H9 (cell line): ENCODE measurements around the gene NRG3. TPM values are rescaled to one million over a fixed set of nuclear protein-coding genes. Genes with fewer than 3 reads are reported as not detected.

Experiments
- DNase-seq: peaks from one replicate; pipeline ENCODE4 v3.0.0-alpha.2; 2017
- H2AFZ ChIP-seq: one replicate; pipeline ENCODE4 v1.6.1; 2013; ENCODE audit warnings: mild to moderate bottlenecking, low read length, control low read depth, moderate library complexity
- H2AK5ac ChIP-seq: 2 replicates; pipeline ENCODE4 v1.6.1; 2013; ENCODE audit warnings: low read length, control low read depth, mixed read lengths; ENCODE audit not compliant: insufficient read length
- H2BK120ac ChIP-seq: one replicate; pipeline ENCODE4 v1.6.1; 2013; ENCODE audit warnings: low read depth, mild to moderate bottlenecking, low read length, control low read depth, inconsistent platforms; ENCODE audit not compliant: poor library complexity, severe bottlenecking
- H2BK12ac ChIP-seq: 2 replicates; pipeline ENCODE4 v1.6.1; 2013; ENCODE audit warnings: low read length, control low read depth, mixed read lengths, low read depth; ENCODE audit not compliant: insufficient read length
- H2BK15ac ChIP-seq: 2 replicates; pipeline ENCODE4 v1.6.1; 2013; ENCODE audit warnings: low read depth, low read length, control low read depth
- H2BK20ac ChIP-seq: one replicate; pipeline ENCODE4 v1.6.1; 2013; ENCODE audit warnings: low read depth, mild to moderate bottlenecking, low read length, control low read depth, inconsistent platforms; ENCODE audit not compliant: poor library complexity, severe bottlenecking
- H2BK5ac ChIP-seq: 2 replicates; pipeline ENCODE4 v1.6.1; 2013; ENCODE audit warnings: low read length, control low read depth, mixed read lengths; ENCODE audit not compliant: insufficient read length
- H3K14ac ChIP-seq: 2 replicates; pipeline ENCODE4 v1.6.1; 2013; ENCODE audit warnings: low read length, control low read depth; ENCODE audit not compliant: insufficient read depth
- H3K18ac ChIP-seq: 2 replicates; pipeline ENCODE4 v1.6.1; 2013; ENCODE audit warnings: low read depth, mild to moderate bottlenecking, mixed read lengths, low read length, control low read depth; ENCODE audit not compliant: insufficient read length
- H3K23ac ChIP-seq: 2 replicates; pipeline ENCODE4 v1.6.1; 2013; ENCODE audit warnings: low read length, control low read depth, mixed read lengths, low read depth; ENCODE audit not compliant: insufficient read length
- H3K23me2 ChIP-seq: 2 replicates; pipeline ENCODE4 v1.6.1; 2013; ENCODE audit warnings: low read depth, mild to moderate bottlenecking, mixed read lengths, low read length, control low read depth; ENCODE audit not compliant: insufficient read length, poor library complexity, severe bottlenecking
- H3K27ac ChIP-seq: 2 replicates; pipeline ENCODE4 v1.5.1; 2013; ENCODE audit warnings: low read length, control low read depth, mixed read lengths, low read depth; ENCODE audit not compliant: insufficient read length
- H3K27me3 ChIP-seq: 2 replicates; pipeline ENCODE4 v1.6.1; 2013; ENCODE audit warnings: low read length, control low read depth, inconsistent platforms; ENCODE audit not compliant: insufficient read depth
- H3K4ac ChIP-seq: 2 replicates; pipeline ENCODE4 v1.6.1; 2013; ENCODE audit warnings: low read depth, mild to moderate bottlenecking, control low read depth, inconsistent platforms, low read length, moderate library complexity
- H3K4me1 ChIP-seq: 2 replicates; pipeline ENCODE4 v1.6.1; 2013; ENCODE audit warnings: low read length, control low read depth, inconsistent platforms; ENCODE audit not compliant: insufficient read depth
- H3K4me2 ChIP-seq: 2 replicates; pipeline ENCODE4 v1.6.1; 2013; ENCODE audit warnings: low read length, control low read depth, mixed read lengths; ENCODE audit not compliant: insufficient read length, insufficient read depth
- H3K56ac ChIP-seq: 2 replicates; pipeline ENCODE4 v1.6.1; 2013; ENCODE audit warnings: low read depth, mild to moderate bottlenecking, mixed read lengths, low read length, control low read depth; ENCODE audit not compliant: insufficient read length
- H3K79me1 ChIP-seq: 2 replicates; pipeline ENCODE4 v1.6.1; 2013; ENCODE audit warnings: low read depth, mild to moderate bottlenecking, moderate library complexity, low read length, control low read depth, inconsistent platforms; ENCODE audit not compliant: insufficient read depth, poor library complexity, severe bottlenecking
- H3K79me2 ChIP-seq: 2 replicates; pipeline ENCODE4 v1.6.1; 2013; ENCODE audit warnings: low read length, control low read depth, inconsistent platforms; ENCODE audit not compliant: insufficient read depth
- H3K9ac ChIP-seq: 2 replicates; pipeline ENCODE4 v1.6.1; 2013; ENCODE audit warnings: low read length, control low read depth, mixed read lengths; ENCODE audit not compliant: insufficient read length; ENCODE audit errors: extremely low read depth
- H3K9me3 ChIP-seq: one replicate; pipeline ENCODE4 v1.6.1; 2013; ENCODE audit warnings: low read depth, low read length, inconsistent platforms; ENCODE audit not compliant: control insufficient read depth
- H3T11ph ChIP-seq: one replicate; pipeline ENCODE4 v1.6.1; 2013; ENCODE audit warnings: mild to moderate bottlenecking, low read length, control low read depth, inconsistent platforms
- H4K20me1 ChIP-seq: one replicate; pipeline ENCODE4 v1.6.1; 2013; ENCODE audit not compliant: control insufficient read depth, insufficient read length, insufficient read depth
- H4K5ac ChIP-seq: 2 replicates; pipeline ENCODE4 v1.6.1; 2013; ENCODE audit warnings: low read depth, mild to moderate bottlenecking, mixed read lengths, low read length, control low read depth; ENCODE audit not compliant: insufficient read length
- H4K8ac ChIP-seq: replicated peaks from 2 replicates; pipeline ENCODE4 v1.6.1; 2013; ENCODE audit warnings: low read length, control low read depth, mixed read lengths, low read depth; ENCODE audit not compliant: insufficient read length
- H4K91ac ChIP-seq: 2 replicates; pipeline ENCODE4 v1.6.1; 2013; ENCODE audit warnings: low read depth, mild to moderate bottlenecking, moderate library complexity, mixed read lengths, low read length, control low read depth; ENCODE audit not compliant: insufficient read length
- H3K27ac Mint-ChIP-seq, 3 experiments: 2 replicates in 2 of 3; 3 replicates in 1 of 3; pipeline ENCODE4 v1.8.0; 2020 to 2021; ENCODE audit warnings: mixed read lengths in 3 of 3, mild to moderate bottlenecking in 1 of 3, moderate library complexity in 1 of 3
- H3K27me3 Mint-ChIP-seq: 2 replicates; pipeline ENCODE4 v1.8.0; 2021; ENCODE audit warnings: low read depth, mild to moderate bottlenecking, moderate library complexity, mixed read lengths
- H3K36me3 Mint-ChIP-seq, 3 experiments: 2 replicates in 2 of 3; 3 replicates in 1 of 3; pipeline ENCODE4 v1.8.0; 2020 to 2021; ENCODE audit warnings: low read depth in 3 of 3, mixed read lengths in 3 of 3; ENCODE audit not compliant: insufficient read depth in 1 of 3
- H3K4me1 Mint-ChIP-seq, 2 experiments: 2 replicates each; pipeline ENCODE4 v1.8.0; 2020; ENCODE audit warnings: mixed read lengths in 2 of 2
- H3K4me3 Mint-ChIP-seq, 2 experiments: 2 replicates in 1 of 2; 3 replicates in 1 of 2; pipeline ENCODE4 v1.8.0; 2020 to 2021; ENCODE audit warnings: mild to moderate bottlenecking in 2 of 2, mixed read lengths in 2 of 2, moderate library complexity in 1 of 2
- H3K9me3 Mint-ChIP-seq, 2 experiments: 2 replicates in 1 of 2; 3 replicates in 1 of 2; pipeline ENCODE4 v1.8.0; 2020; ENCODE audit warnings: mild to moderate bottlenecking in 2 of 2, mixed read lengths in 2 of 2, moderate library complexity in 1 of 2
- WGBS: extraction: QIAGEN DNeasy Blood & Tissue Kit; methylation state at CpG from one replicate; pipeline ENCODE4 v1.1.7; 2013; ENCODE audit warnings: missing lambda C conversion rate, low lambda C conversion rate, mixed read lengths; ENCODE audit not compliant: insufficient read length; ENCODE audit errors: extremely low coverage; 5-methylcytosine and 5-hydroxymethylcytosine counted together
- total RNA-seq: library from RNA; stranded (reverse); gene quantifications from 2 replicates; pipeline ENCODE4 v1.2.1, GENCODE V29; 2021
- TF ChIP-seq, protein P1 (sequence below): fragments of 200-600 bp; sonication (generic); conservative IDR thresholded peaks from 3 replicates; pipeline ENCODE4 v1.8.0; 2021; ENCODE audit warnings: antibody characterized with exemption, mild to moderate bottlenecking

NRG3 gene
- total RNA-seq, 1 experiment from 2014 or later: 1.6 TPM

DNA sequence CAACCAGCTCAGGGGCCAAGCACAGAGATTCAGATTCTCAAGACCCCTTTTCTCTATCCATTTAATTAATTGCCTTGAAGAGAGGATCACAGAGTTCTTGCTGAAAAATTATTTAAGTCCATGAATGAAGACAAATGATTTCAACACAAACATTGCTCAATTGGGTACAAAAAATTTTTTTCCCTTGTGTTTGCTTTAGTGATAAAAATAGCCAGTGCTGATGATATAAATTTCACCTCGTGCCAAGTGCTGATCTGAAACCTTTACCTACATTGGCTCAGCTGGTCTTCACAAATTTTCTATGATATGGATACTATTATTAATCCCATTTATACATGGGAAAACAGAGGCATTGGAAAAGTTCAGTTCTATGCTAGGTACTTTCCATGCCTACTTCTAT, 377.1 kb downstream of the NRG3 start:
- H3K9ac ChIP-seq: no peak overlapping the region
- no peak overlapping the region for H4K91ac ChIP-seq
- no peak overlapping the region for H3K23ac ChIP-seq
- H2AK5ac ChIP-seq: no peak overlapping the region
- H3K27ac ChIP-seq: no peak overlapping the region
- H3K4ac ChIP-seq: no peak overlapping the region
- no peaks in the 10 kb centered on the region for H3K79me2 ChIP-seq
- H2BK120ac ChIP-seq: no peak overlapping the region
- DNase-seq: no peak
- H3T11ph ChIP-seq: no peak overlapping the region
- H2BK5ac ChIP-seq: no peak overlapping the region
- no peak overlapping the region for H2AFZ ChIP-seq
- no peak overlapping the region for H3K4me2 ChIP-seq
- Mint-ChIP-seq H3K36me3 (no peaks in the 10 kb centered on the region), H3K4me1 (peaks cover 9 to 10% of the 10 kb centered on the region in 2 experiments; a peak in 3 of 4 replicates), H3K27ac (no peak overlapping the region), H3K4me3 (no peak overlapping the region), H3K27me3 (peaks cover 4% of the 10 kb centered on the region), H3K9me3 (no peaks in the 10 kb centered on the region)
- H2BK15ac ChIP-seq: no peak overlapping the region
- H3K56ac ChIP-seq: no peak overlapping the region
- peaks cover 3% of the 10 kb centered on the region; the same call in 1 of the 2 replicates for H3K4me1 ChIP-seq
- H3K14ac ChIP-seq: no peak overlapping the region
- no peak overlapping the region for H3K18ac ChIP-seq
- H3K79me1 ChIP-seq: no peaks in the 10 kb centered on the region
- WGBS: no CpG with 5 or more reads among the region's 1 CpG
- no peaks in the 10 kb centered on the region for H3K23me2 ChIP-seq
- no peak overlapping the region for H4K5ac ChIP-seq
- TF ChIP-seq, protein P1, sequence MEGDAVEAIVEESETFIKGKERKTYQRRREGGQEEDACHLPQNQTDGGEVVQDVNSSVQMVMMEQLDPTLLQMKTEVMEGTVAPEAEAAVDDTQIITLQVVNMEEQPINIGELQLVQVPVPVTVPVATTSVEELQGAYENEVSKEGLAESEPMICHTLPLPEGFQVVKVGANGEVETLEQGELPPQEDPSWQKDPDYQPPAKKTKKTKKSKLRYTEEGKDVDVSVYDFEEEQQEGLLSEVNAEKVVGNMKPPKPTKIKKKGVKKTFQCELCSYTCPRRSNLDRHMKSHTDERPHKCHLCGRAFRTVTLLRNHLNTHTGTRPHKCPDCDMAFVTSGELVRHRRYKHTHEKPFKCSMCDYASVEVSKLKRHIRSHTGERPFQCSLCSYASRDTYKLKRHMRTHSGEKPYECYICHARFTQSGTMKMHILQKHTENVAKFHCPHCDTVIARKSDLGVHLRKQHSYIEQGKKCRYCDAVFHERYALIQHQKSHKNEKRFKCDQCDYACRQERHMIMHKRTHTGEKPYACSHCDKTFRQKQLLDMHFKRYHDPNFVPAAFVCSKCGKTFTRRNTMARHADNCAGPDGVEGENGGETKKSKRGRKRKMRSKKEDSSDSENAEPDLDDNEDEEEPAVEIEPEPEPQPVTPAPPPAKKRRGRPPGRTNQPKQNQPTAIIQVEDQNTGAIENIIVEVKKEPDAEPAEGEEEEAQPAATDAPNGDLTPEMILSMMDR: no peak
- H2BK12ac ChIP-seq: no peak overlapping the region
- H4K8ac ChIP-seq: no peak overlapping the region
- H3K27me3 ChIP-seq: no peaks in the 10 kb centered on the region
- no peaks in the 10 kb centered on the region for H3K9me3 ChIP-seq
- H4K20me1 ChIP-seq: no peaks in the 10 kb centered on the region
- no peak overlapping the region for H2BK20ac ChIP-seq
